MV-4-11 (cell line): Measurements from ENCODE around the gene IRF2BP2.
"Not testable (repeated sequence)": the region's sequence is repeated elsewhere in the genome, so short reads cannot be mapped to it uniquely, and the experiment has no call there.

Experiments
- DNase-seq: peaks from one replicate; lab custom pipeline; 2025; lab: John Stamatoyannopoulos, UW

Gene IRF2BP2

GRCh38 chr1:234610061-234610665, at the start of gene IRF2BP2:
TSS of gene IRF2BP2 (minus strand) at chr1:234610178. CDS start at chr1:234609494, 684 bp downstream.
- DNase-seq = peak; percentile 80

DNA sequence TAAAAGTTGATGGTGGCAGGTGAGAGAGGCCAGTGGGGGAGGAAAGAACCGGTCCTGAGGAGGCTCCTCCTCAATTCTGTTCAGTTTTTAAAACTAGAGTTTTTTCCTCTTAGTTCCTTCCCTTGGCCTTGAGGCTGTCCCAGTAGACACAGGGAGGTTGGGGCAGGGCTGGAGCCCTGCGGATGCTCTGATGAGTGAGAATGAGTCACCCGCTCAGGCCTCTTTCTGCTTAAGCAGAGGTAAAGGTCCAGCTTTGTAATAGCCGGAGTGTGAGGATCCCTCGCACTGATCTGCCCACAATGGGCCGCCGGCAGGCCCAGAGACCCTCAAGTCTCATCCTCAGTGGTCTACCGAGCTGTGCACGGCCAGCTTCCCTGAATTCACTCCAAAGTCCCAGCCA, 49.6 kb upstream of the IRF2BP2 start:
- peak; percentile 8 for DNase-seq

GRCh38 chr1:234658138-234658537, 48.2 kb upstream of the IRF2BP2 start:
- peak; percentile 9 for DNase-seq

GRCh38 chr1:234656944-234657654, 47.1 kb upstream of the IRF2BP2 start:
- DNase-seq = peak; percentile 99

DNA sequence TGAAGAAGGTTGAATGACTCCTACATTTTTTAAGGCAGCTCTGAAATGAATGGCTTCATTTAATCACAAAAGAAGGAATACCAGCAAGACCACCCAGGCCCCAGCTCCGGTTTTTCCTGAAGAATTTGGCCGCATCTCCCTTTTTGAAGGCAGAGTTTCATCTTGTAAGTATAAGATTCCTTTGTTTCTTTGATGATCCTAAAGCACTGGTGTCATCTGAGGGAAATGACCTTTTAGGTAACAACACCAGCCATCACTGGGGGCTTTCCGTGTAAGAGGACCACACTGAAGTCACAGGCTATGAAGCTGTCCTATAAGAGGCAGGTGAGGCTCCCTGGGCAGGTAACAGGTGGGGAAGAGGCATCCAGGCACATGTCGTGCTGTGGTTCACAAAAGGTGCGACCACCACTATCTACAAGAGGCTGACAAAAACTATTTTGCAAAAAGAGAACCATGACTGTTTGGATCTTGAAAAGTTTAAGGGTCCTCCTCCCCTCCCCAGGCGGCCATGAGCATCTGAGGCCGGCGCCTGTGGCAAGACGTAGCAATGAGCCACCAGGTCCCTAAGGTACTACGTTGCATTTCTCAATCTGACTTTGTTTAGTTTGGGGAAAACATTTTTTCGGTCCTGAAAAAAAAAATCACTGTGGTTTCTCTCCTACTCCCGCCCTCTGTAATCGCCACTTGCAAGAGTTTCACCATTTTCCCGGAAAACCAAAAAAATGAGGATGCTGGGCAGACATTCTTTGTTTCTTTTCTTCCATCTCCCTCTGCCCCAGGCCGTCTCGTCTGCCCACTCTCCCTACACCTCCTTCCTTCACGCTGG, 46.3 kb upstream of the IRF2BP2 start:
- DNase-seq = no peak

- DNase-seq = no peak
Observed at GRCh38 chr1:234655328-234656069, 45.5 kb upstream of the IRF2BP2 start.

DNA sequence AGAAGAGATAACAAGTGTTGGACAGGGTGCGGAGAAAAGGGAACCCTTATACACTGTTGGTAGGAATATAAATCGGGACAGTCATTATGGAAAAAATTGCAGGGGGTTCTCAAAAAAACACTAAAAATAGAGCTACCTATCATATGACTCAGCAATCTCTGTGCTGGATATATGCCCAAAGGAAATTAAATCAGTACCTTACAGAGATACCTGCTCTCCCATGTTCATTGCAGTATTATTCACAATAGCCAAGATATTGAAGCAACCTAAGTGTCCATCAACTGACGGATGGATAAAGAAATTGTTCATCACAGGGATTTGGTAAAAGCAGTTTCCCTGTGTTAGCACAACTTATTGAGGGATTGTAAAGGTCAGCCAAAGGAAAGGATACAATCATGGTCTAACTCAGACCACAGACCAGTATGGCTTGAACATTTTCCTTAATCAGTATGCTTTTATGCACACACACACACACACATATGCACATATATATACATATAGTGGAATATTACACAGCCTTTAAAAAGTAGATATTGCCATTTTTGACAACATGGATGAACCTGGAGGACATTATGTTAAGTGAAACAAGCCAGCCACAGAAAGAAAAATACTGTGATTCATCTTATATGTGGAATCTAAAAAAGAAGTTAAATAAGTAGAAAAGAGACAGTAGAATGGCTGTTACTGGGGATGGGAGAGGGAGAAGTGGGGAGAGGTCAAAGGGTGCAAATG, 44.2 kb upstream of the IRF2BP2 start:
- DNase-seq = no peak

- DNase-seq = no peak
Observed at GRCh38 chr1:234649432-234650081, 39.6 kb upstream of the IRF2BP2 start.

DNA sequence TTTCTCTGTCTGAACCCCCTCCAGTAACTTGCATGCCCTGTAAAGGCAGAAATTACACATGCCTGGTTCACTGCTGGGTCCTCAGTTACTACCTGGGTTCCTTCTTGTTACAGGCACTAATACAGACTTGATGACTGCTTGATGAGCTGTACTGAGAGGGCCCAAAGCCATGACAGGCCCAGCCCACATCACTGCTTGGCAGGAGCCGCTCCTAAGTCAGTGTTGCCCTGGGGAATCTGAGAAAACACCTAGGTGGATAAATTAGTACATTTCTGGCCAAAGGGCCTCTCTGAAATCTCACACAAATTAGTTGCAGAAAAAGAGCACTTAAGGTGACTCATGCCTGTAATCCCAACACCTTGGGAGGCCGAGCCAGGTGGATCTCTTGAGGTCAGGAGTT, 37.8 kb upstream of the IRF2BP2 start:
- no peak for DNase-seq

GRCh38 chr1:234647245-234647644, 37.3 kb upstream of the IRF2BP2 start:
- no peak for DNase-seq

- no peak for DNase-seq
Observed at GRCh38 chr1:234645964-234646363, 36.0 kb upstream of the IRF2BP2 start.

DNA sequence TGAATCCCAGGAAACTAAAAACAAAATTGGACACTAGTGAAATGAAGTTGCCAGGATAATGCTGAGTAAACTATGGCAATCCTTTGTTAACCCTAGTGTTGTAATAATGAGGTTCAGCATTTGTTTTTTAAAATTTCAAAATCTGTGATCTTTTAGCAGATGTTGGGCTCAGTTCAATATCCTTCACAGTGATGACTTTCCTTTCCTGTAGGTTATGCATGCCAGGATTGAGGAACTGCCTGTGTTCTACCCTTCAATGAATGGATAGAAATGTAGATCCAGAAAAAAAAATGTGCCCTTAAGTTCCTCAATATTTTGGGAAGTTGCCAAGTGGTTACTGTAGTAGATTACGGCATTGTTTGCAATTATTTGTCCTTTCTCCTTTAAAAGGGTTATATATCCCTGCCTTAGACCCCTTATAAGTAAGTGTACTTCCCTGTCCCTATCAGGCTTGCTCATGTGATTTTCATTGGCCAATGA, 35.5 kb upstream of the IRF2BP2 start:
- DNase-seq = peak; percentile 81

DNA sequence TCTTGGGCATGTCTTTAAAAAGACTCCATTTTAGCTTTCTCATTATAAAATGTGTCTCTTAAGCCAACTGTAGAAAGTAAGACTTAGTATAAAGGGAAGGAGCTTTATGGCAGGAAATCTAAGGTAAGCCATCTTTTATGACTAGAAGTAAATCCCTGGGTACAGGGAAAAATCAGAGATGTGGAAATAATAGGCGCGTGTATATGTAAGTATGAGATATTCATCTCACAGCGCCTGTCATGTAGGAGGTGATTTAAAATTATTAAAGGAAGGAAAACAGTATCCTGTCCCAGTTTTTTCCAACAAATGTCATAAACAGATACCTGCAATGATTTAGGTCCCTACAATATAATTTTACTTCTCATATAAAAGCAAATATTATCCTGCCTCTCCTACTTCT, 35.0 kb upstream of the IRF2BP2 start:
- no peak for DNase-seq

GRCh38 chr1:234643850-234644134, 33.8 kb upstream of the IRF2BP2 start:
- DNase-seq = no peak

- DNase-seq = no peak
Observed at GRCh38 chr1:234643111-234643849, 33.3 kb upstream of the IRF2BP2 start.

DNA sequence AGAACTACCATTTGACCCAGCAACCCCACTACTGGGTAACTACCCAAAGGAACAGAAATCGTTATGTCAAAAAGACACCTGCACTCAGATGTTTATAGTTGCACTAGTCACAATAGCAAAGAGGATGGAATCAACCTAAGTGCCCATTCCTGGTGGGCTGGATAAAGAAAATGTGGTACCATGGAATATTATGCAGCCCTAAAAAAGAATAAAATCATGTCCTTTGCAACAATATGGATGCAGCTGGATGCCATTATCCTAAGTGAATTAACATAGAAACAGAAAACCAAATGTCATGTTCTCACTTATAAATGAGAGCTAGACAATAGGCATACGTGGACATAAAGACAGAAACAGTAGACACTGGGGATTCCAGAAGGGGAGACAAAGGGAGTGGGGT, 32.5 kb upstream of the IRF2BP2 start:
- DNase-seq = no peak

GRCh38 chr1:234639961-234640360, 30.0 kb upstream of the IRF2BP2 start:
- no peak for DNase-seq

- no peak for DNase-seq
Observed at GRCh38 chr1:234638832-234639799, 29.1 kb upstream of the IRF2BP2 start.

GRCh38 chr1:234634922-234635321, 24.9 kb upstream of the IRF2BP2 start:
- not testable (repeated sequence) for DNase-seq
